NCI-H2081 treated with DMSO at 0.1 percent for 48 hours (cell line): ENCODE measurements around the gene POU2AF1.

Source experiments
- DNase-seq: peaks from one replicate; lab custom pipeline; 2025; lab: John Stamatoyannopoulos, UW

Gene POU2AF1

DNA sequence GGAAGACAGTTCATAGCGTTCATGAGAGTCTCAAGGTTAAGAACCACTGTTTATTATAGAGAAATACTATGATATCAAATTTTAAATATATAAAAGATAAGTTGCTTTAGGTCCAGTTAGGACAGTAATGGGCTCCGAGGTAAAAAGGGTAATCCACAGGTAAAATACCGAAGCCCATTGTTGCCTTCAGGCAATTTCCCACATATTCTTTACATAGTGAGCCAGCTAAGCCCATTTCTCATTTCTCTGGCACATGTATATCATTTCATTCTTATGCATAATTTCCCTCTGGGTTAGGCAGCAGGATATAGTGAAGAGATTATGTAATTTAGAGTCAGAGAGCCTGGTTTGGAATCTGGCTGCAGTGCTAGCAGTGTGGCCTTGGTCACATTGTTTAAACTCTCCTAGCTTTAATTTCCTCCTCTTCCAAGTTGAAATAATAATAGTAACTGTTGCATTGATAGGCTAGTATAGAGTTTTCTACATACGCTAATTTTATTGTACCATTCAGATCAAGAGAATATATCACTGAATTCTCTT lies 7.6 kb upstream of the POU2AF1 start:
- DNase-seq, result no peak

GRCh38 chr11:111384494-111384893 lies 5.4 kb upstream of the POU2AF1 start:
- DNase-seq, result no peak

DNA sequence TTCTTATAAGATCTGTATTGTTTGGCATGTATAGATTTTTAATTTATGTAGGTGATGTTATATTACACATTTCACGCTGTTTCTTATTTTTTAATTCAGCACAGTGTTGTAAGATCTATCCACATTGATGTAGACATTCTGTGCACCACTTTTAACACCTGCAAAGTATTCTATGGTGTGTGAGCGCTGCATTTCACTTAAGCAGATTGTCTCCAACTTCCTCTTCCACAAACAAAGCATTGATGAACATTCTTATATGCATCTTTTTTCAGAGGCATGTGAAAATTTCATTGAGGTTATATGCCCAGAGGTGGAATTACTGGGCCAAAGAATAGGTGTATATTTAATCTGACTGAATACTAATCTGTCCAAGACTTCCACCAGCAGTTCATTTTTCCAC lies 3.4 kb upstream of the POU2AF1 start:
- no peak for DNase-seq

- DNase-seq, result no peak
These were observed 594 bp upstream of the POU2AF1 start for GRCh38 chr11:111379602-111380136.

GRCh38 chr11:111378185-111378860 lies 752 bp downstream of the POU2AF1 start:
- no peak for DNase-seq

- no peak for DNase-seq
These were observed 2.7 kb downstream of the POU2AF1 start for GRCh38 chr11:111376181-111376871.

- DNase-seq, result no peak
These were observed 5.5 kb downstream of the POU2AF1 start for GRCh38 chr11:111373590-111373989.

GRCh38 chr11:111372538-111372937 lies 6.5 kb downstream of the POU2AF1 start:
- DNase-seq, result peak; percentile 56

DNA sequence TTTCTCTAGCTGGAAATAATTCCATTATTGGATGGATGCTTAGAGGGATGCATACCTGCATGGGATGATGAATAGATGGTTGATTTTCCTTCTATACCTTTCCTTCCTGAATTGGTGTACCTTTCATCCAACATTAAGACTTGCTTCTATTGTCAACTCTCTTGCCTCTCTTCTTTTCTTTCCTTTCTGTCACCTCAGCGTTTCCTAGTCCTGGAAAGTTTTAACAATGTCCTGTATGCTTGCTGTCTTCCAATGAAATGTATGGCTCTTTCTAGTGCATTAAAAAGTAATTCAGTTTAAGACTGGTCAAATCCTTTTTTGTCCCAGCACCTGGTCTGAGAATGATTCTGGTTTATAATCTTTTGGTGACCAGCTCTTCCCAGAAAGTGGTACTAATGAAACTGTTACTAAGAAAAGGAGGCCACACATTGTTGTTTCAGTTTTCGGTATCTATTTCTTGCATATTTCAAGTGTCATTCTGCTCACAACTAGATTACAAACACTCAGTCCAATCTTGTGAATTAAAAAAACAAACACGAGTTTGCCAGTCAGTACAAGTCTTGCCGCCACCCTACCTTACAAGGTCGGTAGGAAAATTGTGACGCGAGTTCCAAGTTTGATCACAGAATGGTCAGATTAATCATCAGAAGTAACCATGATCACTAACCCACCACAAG lies 8.0 kb downstream of the POU2AF1 start:
- DNase-seq, result no peak

GRCh38 chr11:111370270-111370901 lies 8.7 kb downstream of the POU2AF1 start:
- DNase-seq, result no peak

DNA sequence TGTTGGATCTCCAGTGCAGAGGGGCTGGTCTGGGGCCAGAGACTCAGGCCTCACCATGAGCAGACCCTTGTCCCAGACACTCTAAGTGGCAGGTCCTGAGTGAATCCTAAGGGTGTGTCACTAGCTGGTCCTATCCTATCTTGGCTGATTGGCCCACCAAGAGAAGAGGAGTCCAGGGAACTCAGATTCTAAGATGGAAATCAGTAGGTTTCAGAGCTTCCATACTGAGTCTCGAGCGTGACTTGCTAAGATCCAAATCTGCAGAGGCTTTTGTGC lies 10.9 kb downstream of the POU2AF1 start:
- DNase-seq, result no peak

DNA sequence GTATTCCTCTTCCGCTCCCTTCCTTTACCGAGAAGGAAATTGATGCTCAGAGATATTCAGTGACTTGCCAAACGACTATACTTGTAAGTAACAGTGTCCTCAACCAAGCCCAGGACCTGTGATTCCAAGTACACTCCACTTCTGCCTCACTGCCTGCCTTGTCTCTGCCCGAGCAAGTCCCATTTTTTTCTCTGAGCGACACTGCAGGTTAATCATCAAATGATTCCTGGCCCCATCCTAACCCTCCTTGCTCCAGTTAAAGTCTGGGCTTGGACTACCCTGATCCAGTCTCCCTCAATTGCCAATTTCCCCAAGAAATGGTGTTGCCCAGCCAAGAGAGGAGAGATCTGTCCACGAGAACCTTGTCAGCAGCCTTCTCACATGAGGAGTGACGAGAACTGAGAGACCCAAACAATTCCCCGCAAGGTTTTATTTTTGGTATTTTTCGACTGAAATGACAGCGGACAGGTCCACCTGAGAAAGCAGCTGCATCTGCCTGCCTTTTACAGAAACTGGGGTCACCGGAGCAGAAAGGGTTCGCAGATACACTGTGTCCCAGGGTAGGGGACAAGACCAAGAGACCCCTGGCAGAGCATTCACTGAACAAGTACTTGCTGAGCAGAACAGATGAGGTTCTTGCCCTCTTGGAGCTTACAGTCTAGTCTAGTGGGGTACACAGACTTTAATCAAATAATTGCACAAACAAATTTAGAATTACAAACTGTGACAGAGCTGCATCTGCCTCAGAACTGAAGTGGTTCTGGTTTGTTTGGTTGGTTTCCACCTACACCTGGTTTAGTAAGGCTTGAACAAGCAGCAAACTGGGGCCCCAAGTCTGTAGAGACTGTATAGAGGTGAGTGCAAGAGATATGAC lies 11.4 kb downstream of the POU2AF1 start:
- no peak for DNase-seq

- DNase-seq, result no peak
These were observed 12.3 kb downstream of the POU2AF1 start for GRCh38 chr11:111366560-111367410.

- DNase-seq, result no peak
These were observed 13.1 kb downstream of the POU2AF1 start for GRCh38 chr11:111365722-111366559.

DNA sequence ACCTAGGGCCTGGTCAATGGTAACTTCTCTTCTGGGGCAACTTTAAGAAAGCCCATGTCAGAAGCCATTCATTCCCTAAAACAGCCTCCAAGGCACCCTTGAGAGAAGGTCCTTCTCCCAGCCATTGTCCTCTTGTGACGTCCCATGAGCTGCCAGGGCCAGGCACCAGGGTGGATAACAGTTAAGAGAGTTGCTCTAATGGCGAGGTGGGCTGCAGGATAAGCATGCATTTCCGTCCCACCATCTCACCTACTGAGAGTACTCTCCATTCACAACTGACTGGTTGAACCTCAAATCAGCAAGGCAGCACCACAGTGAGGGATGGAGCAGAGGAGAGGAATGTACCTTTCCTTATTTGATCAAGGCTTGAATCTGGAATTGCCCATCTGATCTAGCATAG lies 14.6 kb downstream of the POU2AF1 start:
- DNase-seq, result no peak

DNA sequence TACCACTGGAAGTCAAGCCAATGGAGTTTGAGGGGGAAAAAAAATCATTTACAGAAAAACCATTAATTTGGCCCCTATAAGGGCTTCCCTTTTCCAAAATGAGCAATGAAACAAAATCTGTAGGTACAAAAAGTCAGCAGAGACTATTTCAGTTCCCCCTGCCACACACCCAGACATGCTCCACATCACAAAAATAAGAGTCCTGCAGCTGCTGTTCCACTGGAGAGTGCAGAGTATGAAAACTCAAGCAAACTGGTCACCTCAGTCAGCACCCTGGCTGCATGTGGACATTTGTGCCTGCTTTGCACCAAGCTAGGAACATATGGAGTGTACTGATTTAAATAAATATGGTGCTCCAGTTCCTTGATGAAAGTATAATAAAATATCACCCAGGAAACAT lies 15.1 kb downstream of the POU2AF1 start:
- DNase-seq, result no peak

- DNase-seq, result no peak
These were observed 16.1 kb downstream of the POU2AF1 start for GRCh38 chr11:111362887-111363411.

- DNase-seq, result no peak
These were observed 17.2 kb downstream of the POU2AF1 start for GRCh38 chr11:111361874-111362273.

GRCh38 chr11:111361052-111361801 lies 17.8 kb downstream of the POU2AF1 start:
- no peak for DNase-seq
